ENCODE results near the gene ZFP90. TPM values are rescaled to one million over a fixed set of nuclear protein-coding genes. Genes with fewer than 3 reads are reported as not detected.

ZFP90 gene
- total RNA-seq, 4 donors from 2014 or later = 8.1 to 22.5 (median 13.8) TPM

DNA sequence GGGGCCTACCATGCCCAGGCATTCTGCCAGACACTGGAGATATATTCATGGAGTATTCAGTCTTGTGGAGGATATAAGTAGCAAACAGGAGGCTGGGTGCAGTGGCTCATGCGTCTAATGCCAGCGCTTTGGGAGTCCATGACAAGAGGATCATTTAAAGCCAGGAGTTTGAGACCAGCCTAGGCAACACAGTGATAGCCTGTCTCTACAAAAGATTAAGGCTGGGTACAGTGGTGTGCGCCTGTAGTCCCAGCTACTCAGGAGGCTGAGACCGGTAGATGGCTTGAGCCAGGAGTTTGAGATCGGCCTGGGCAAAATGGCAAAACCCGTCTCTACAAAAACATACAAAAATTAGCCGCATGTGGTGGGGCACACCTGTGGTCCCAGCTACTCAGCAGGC, 68.4 kb downstream of the ZFP90 start:
- no peak overlapping the region for H3K4me3 ChIP-seq
- H3K27me3 ChIP-seq = no peaks in the 10 kb centered on the region
- no peak overlapping the region for H3K27ac ChIP-seq
- H3K36me3 ChIP-seq = no peaks in the 10 kb centered on the region
- H3K4me1 ChIP-seq = no peaks in the 10 kb centered on the region
- no peak for DNase-seq
- TF ChIP-seq CTCF (IDR thresholded peaks at IDR 0.05) (no peak), POLR2A (IDR thresholded peaks at IDR 0.05) (no peak)
- intact Hi-C loops (cut with DNase I) = no loop called here
- 93 to 97% methylated on average over 7 of the region's 7 CpGs for WGBS, 2 donors
- H3K9me3 ChIP-seq = no peaks in the 10 kb centered on the region

DNA sequence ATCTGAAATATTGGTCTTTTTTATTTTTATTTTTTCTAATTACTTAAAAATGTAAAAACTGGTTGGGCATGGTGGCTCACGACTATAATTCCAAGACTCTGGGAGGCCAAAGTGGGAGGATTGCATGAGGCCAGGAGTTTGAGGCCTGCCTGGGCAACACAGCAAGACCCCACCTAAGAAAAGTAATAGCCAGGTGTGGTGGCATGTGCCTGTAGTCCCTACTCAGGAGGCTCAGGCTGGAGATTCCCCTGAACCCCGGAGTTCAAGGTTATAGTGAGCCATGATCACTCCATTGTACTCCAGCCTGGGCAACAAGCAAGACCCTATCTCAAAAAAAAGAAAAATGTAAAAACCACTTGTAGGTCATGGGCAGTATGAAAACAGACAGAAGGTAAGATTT, 69.2 kb downstream of the ZFP90 start:
- Histone ChIP-seq H3K4me3 (no peak overlapping the region), H3K4me1 (no peaks in the 10 kb centered on the region), H3K27me3 (no peaks in the 10 kb centered on the region), H3K36me3 (no peaks in the 10 kb centered on the region), H3K9me3 (peaks cover 0 to 2% (median 0%) of the 10 kb centered on the region in 3 donors), H3K27ac (no peak overlapping the region)
- intact Hi-C loops (cut with DNase I) = no loop called here
- no peak for DNase-seq
- 72 to 84% methylated on average over 2 of the region's 2 CpGs for WGBS, 2 donors
- TF ChIP-seq POLR2A (IDR thresholded peaks at IDR 0.05) = no peak
- no peak for TF ChIP-seq CTCF (IDR thresholded peaks at IDR 0.05)

- Histone ChIP-seq H3K27me3 (no peaks in the 10 kb centered on the region), H3K27ac (no peak overlapping the region), H3K9me3 (peaks cover 0 to 15% (median 10%) of the 10 kb centered on the region in 3 donors), H3K4me1 (no peaks in the 10 kb centered on the region), H3K36me3 (no peaks in the 10 kb centered on the region), H3K4me3 (no peak overlapping the region)
- TF ChIP-seq CTCF (IDR thresholded peaks at IDR 0.05) (no peak), POLR2A (IDR thresholded peaks at IDR 0.05) (no peak)
- no peak for DNase-seq
- 73 to 81% methylated on average over 3 of the region's 3 CpGs for WGBS, 2 donors
- intact Hi-C loops (cut with DNase I) = no loop called here
Observed at GRCh38 chr16:68612996-68613395, 73.9 kb downstream of the ZFP90 start.

DNA sequence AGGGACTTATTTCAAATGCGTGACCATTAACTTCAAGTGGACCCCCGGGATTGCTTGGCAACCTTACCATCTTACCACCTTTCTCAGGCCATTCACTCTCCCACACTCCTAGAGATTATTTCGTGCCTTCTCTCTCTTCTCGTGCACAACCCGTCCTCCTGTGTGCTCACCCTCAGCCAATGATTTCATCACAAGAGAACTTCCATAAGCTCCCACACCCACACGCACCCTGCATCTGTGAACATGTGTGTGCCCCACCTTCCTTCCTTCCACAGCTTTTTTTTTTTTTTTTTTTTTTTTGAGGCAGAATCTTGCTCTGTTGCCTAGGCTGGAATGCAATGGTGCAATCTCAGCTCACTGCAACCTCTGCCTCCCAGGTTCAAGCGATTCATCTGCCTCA, 78.6 kb downstream of the ZFP90 start:
- intact Hi-C loops (cut with DNase I) = no loop called here
- no peaks in the 10 kb centered on the region for H3K27me3 ChIP-seq
- no peak for DNase-seq
- H3K4me1 ChIP-seq = no peaks in the 10 kb centered on the region
- TF ChIP-seq POLR2A (IDR thresholded peaks at IDR 0.05) (no peak), CTCF (IDR thresholded peaks at IDR 0.05) (no peak)
- no peak overlapping the region for H3K27ac ChIP-seq
- WGBS, 2 donors = 75 to 80% methylated on average over 6 to 7 of the region's 7 CpGs
- no peaks in the 10 kb centered on the region for H3K36me3 ChIP-seq
- no peak overlapping the region for H3K4me3 ChIP-seq
- peaks cover 0 to 15% (median 10%) of the 10 kb centered on the region in 3 donors for H3K9me3 ChIP-seq

Small RNAs within 50 kb of the gene (small RNA-seq; reads per million reads assigned to genes)
- 0 reads per million in 4 donors for gene RNU4-36P

Other genes starting within 250 kb of the ZFP90 start
- 10 to 100 TPM in 1 of 4 donors, 1 to 10 TPM in 3; 4.5 to 16.2 (median 6.7) TPM for gene SLC7A6OS, start 228.3 kb upstream of the ZFP90 start, total RNA-seq
- gene PRMT7, start 228.3 kb upstream of the ZFP90 start, total RNA-seq = 10 to 100 TPM; 15.2 to 35.7 (median 21.2) TPM
- 1 to 10 TPM in 2 of 4 donors, under 1 TPM in 2; 0.18 to 2.3 (median 0.92) TPM for gene SMPD3, start 90.8 kb upstream of the ZFP90 start, total RNA-seq
- 100 to 1,000 TPM in 2 of 4 donors, 10 to 100 TPM in 2; 36.8 to 192 (median 95.0) TPM for gene CDH3, start 106.0 kb downstream of the ZFP90 start, total RNA-seq
- gene CDH1, start 198.0 kb downstream of the ZFP90 start, total RNA-seq = 100 to 1,000 TPM in 3 of 4 donors, 10 to 100 TPM in 1; 72.7 to 302 (median 160) TPM